ENCODE measurements around the gene PCSK5. TPM values are rescaled to one million over a fixed set of nuclear protein-coding genes. Genes with fewer than 3 reads are reported as not detected.

The PCSK5 gene
- polyA plus RNA-seq, 3 donors = 4.8 to 13.0 (median 7.1) TPM

GRCh38 chr9:76338418-76338817 is 447.9 kb downstream of the PCSK5 start:
- H3K27me3 Mint-ChIP-seq (ENCODE audit: low read depth in 3 of 3) = no peaks in the 10 kb centered on the region
- no peak overlapping the region for H3K4me3 Mint-ChIP-seq

GRCh38 chr9:76341616-76342015 is 451.1 kb downstream of the PCSK5 start:
- Histone ChIP-seq H3K9me3 (replicated peaks in 1 of 2; ENCODE audit: control insufficient read depth in 1 of 2, insufficient read depth in 1 of 2, low read length in 2 of 2) (peaks cover 0 to 8% of the 10 kb centered on the region in 2 donors), H3K36me3 (replicated peaks in 1 of 2; ENCODE audit: control insufficient read depth in 1 of 2, insufficient read depth in 2 of 2, low read length in 2 of 2) (no peaks in the 10 kb centered on the region), H3K4me3 (replicated peaks in 1 of 3; ENCODE audit: low read depth in 2 of 3, low read length in 3 of 3) (no peak overlapping the region), H3K9ac (ENCODE audit: insufficient read depth, low read length, poor library complexity, severe bottlenecking) (no peak overlapping the region), H3K4me1 (ENCODE audit: control insufficient read depth in 1 of 2, insufficient read depth in 2 of 2, low read length in 2 of 2) (no peaks in the 10 kb centered on the region), H3K27me3 (ENCODE audit: control insufficient read depth in 2 of 2, insufficient read depth in 2 of 2, low read length in 2 of 2) (no peaks in the 10 kb centered on the region), H2AFZ (ENCODE audit: insufficient read depth, low read depth, low read length, poor library complexity, severe bottlenecking) (no peak overlapping the region), H3K79me2 (ENCODE audit: insufficient read depth, low read length) (no peaks in the 10 kb centered on the region), H3K27ac (ENCODE audit: low read depth in 1 of 2, low read length in 2 of 2) (no peak overlapping the region), H4K20me1 (ENCODE audit: insufficient read depth, low read length) (no peaks in the 10 kb centered on the region), H3K4me2 (replicated peaks; ENCODE audit: extremely low read depth, low read length, poor library complexity, severe bottlenecking) (no peak overlapping the region)
- H3K4me1 Mint-ChIP-seq = no peaks in the 10 kb centered on the region
- TF ChIP-seq, protein P1, sequence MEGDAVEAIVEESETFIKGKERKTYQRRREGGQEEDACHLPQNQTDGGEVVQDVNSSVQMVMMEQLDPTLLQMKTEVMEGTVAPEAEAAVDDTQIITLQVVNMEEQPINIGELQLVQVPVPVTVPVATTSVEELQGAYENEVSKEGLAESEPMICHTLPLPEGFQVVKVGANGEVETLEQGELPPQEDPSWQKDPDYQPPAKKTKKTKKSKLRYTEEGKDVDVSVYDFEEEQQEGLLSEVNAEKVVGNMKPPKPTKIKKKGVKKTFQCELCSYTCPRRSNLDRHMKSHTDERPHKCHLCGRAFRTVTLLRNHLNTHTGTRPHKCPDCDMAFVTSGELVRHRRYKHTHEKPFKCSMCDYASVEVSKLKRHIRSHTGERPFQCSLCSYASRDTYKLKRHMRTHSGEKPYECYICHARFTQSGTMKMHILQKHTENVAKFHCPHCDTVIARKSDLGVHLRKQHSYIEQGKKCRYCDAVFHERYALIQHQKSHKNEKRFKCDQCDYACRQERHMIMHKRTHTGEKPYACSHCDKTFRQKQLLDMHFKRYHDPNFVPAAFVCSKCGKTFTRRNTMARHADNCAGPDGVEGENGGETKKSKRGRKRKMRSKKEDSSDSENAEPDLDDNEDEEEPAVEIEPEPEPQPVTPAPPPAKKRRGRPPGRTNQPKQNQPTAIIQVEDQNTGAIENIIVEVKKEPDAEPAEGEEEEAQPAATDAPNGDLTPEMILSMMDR (IDR thresholded peaks at IDR 0.05) = no peak
- H3K27me3 Mint-ChIP-seq (ENCODE audit: low read depth in 3 of 3) = no peaks in the 10 kb centered on the region
- H3K4me3 Mint-ChIP-seq = no peak overlapping the region
- no CpG with 5 or more reads among the region's 1 CpG for WGBS (ENCODE audit: insufficient coverage)
- DNase-seq = no peak
- peak overlapping the region in 1 of 7 donors; percentile 58 for H3K27ac Mint-ChIP-seq
- H3K36me3 Mint-ChIP-seq = no peaks in the 10 kb centered on the region
- H3K9me3 Mint-ChIP-seq = peaks cover 0 to 10% (median 3%) of the 10 kb centered on the region in 7 donors
- intact Hi-C loops (cut with micrococcal nuclease) = no loop called here

More at GRCh38 chr9:76338418-76338817, 447.9 kb downstream of the PCSK5 start:
- no peaks in the 10 kb centered on the region for H3K9me3 ChIP-seq (replicated peaks in 1 of 2; ENCODE audit: control insufficient read depth in 1 of 2, insufficient read depth in 1 of 2, low read length in 2 of 2)
- no peak overlapping the region for H3K27ac Mint-ChIP-seq
- no peaks in the 10 kb centered on the region for H3K79me2 ChIP-seq (ENCODE audit: insufficient read depth, low read length)
- H3K36me3 ChIP-seq (replicated peaks in 1 of 2; ENCODE audit: control insufficient read depth in 1 of 2, insufficient read depth in 2 of 2, low read length in 2 of 2) = no peaks in the 10 kb centered on the region
- H3K9me3 Mint-ChIP-seq = peaks cover 0 to 3% (median 0%) of the 10 kb centered on the region in 7 donors
- TF ChIP-seq, protein P1 (IDR thresholded peaks at IDR 0.05) = no peak
- no peak for DNase-seq
- no peak overlapping the region for H3K4me2 ChIP-seq (replicated peaks; ENCODE audit: extremely low read depth, low read length, poor library complexity, severe bottlenecking)
- H3K27me3 ChIP-seq (ENCODE audit: control insufficient read depth in 2 of 2, insufficient read depth in 2 of 2, low read length in 2 of 2) = no peaks in the 10 kb centered on the region
- H3K4me1 ChIP-seq (ENCODE audit: control insufficient read depth in 1 of 2, insufficient read depth in 2 of 2, low read length in 2 of 2) = no peaks in the 10 kb centered on the region
- no peak overlapping the region for H3K27ac ChIP-seq (ENCODE audit: low read depth in 1 of 2, low read length in 2 of 2)
- no peak overlapping the region for H3K9ac ChIP-seq (ENCODE audit: insufficient read depth, low read length, poor library complexity, severe bottlenecking)
- H3K36me3 Mint-ChIP-seq = no peaks in the 10 kb centered on the region
- intact Hi-C loops (cut with micrococcal nuclease) = no loop called here
- no peaks in the 10 kb centered on the region for H3K4me1 Mint-ChIP-seq
- 100% methylated on average over 1 of the region's 6 CpGs for whole genome bisulfite sequencing (ENCODE audit: insufficient coverage)
- H2AFZ ChIP-seq (ENCODE audit: insufficient read depth, low read depth, low read length, poor library complexity, severe bottlenecking) = no peak overlapping the region
- no peak overlapping the region for H3K4me3 ChIP-seq (replicated peaks in 1 of 3; ENCODE audit: low read depth in 2 of 3, low read length in 3 of 3)
- H4K20me1 ChIP-seq (ENCODE audit: insufficient read depth, low read length) = no peaks in the 10 kb centered on the region
